ENCODE results near the gene KRTAP5-8.

DNA sequence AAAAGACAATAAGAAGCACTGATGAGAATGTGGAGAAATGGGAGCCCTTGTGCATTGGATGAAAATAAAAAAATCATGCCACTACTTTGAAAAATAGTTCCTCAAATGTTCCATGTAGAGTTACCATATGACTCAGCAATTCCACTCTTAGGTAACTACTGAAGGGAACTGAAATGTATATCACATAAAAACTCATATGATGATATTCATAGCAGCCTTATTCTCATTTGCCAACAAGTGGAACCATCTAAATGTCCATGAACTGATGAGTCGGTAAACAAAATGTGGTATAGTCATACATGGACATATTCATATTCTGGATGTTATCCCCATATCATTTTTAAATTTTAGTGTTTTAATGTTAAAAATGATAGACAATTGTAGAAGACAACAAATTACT lies 13.9 kb downstream of the KRTAP5-8 start:
- TF ChIP-seq, protein P1, sequence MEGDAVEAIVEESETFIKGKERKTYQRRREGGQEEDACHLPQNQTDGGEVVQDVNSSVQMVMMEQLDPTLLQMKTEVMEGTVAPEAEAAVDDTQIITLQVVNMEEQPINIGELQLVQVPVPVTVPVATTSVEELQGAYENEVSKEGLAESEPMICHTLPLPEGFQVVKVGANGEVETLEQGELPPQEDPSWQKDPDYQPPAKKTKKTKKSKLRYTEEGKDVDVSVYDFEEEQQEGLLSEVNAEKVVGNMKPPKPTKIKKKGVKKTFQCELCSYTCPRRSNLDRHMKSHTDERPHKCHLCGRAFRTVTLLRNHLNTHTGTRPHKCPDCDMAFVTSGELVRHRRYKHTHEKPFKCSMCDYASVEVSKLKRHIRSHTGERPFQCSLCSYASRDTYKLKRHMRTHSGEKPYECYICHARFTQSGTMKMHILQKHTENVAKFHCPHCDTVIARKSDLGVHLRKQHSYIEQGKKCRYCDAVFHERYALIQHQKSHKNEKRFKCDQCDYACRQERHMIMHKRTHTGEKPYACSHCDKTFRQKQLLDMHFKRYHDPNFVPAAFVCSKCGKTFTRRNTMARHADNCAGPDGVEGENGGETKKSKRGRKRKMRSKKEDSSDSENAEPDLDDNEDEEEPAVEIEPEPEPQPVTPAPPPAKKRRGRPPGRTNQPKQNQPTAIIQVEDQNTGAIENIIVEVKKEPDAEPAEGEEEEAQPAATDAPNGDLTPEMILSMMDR (IDR thresholded peaks at IDR 0.05) = no peak
- TF ChIP-seq POLR2A (IDR thresholded peaks at IDR 0.05) = no peak
